HCT116 (cell line): ENCODE results near the gene PRMT1. TPM values are rescaled to one million over a fixed set of nuclear protein-coding genes. Genes with fewer than 3 reads are reported as not detected.

ENCODE experiments used
- ATAC-seq: fragments of 200-7000 bp; cut with Tn5 transposase; 2 replicates; pipeline ENCODE4 v1.9.1; 2020; ENCODE audit warnings: mild to moderate bottlenecking, moderate library complexity
- BruUV-seq: library from RNA; stranded (reverse); fragments of 400-500 nt; replicated peaks from 2 replicates; lab custom pipeline; 2021; lab: Mats Ljungman, UMichigan
- CTCF ChIA-PET: fragments of 300-600 bp; sonication (Branson Sonifier 250); formaldehyde crosslinking; loops from one replicate; lab custom pipeline; 2021; ENCODE audit warnings: antibody characterized with exemption; lab: Charles Lee
- POLR2A ChIA-PET: fragments of 300-600, 350-600 bp; sonication (Branson Sonifier 250); formaldehyde crosslinking; loops from one replicate; lab custom pipeline; 2021; ENCODE audit warnings: antibody characterized with exemption; lab: Charles Lee
- RAD21 ChIA-PET, 2 experiments: fragments of 300-600 bp; sonication (Branson Sonifier 250); formaldehyde crosslinking; loops; one replicate each; lab custom pipeline; 2023; ENCODE audit warnings: low total read pairs in 2 of 2; ENCODE audit not compliant: uncharacterized antibody in 2 of 2, unreplicated experiment in 2 of 2, low non-redundant PET in 1 of 2; lab: Charles Lee
- DNase-seq: peaks from one replicate; pipeline ENCODE4 v3.0.0-alpha.2; 2010; ENCODE audit warnings: low read depth, low spot score
- H2AFZ ChIP-seq: fragments of 200-600 bp; shearing (Covaris generic), sonication (generic); 2 replicates; pipeline ENCODE4 v1.6.1; 2017; ENCODE audit warnings: low read depth, mixed run types, mixed read lengths, antibody characterized with exemption, low read length; ENCODE audit not compliant: poor library complexity, severe bottlenecking
- H3K27ac ChIP-seq: 2 replicates; pipeline ENCODE4 v1.5.1; 2012; ENCODE audit warnings: low read depth, low read length
- H3K27me3 ChIP-seq: fragments of 200-600 bp; sonication (generic); 2 replicates; pipeline ENCODE4 v1.6.1; 2016; ENCODE audit warnings: mixed run types, low read length, mixed read lengths; ENCODE audit not compliant: insufficient read depth
- H3K36me3 ChIP-seq, 2 experiments: fragments of 200-500 bp in 1 of 2; fragments of 200-600 bp in 1 of 2; sonication (Bioruptor generic) in 1 of 2; sonication (generic) in 1 of 2; 2 replicates each; pipeline versions ENCODE4 v1.5.1 to v1.6.1; 2014 to 2016; ENCODE audit warnings: low read length in 2 of 2, inconsistent platforms in 1 of 2, mixed read lengths in 1 of 2, mixed run types in 1 of 2; ENCODE audit not compliant: insufficient read depth in 2 of 2, control insufficient read depth in 1 of 2
- H3K4me1 ChIP-seq, 2 experiments: fragments of 200-600 bp in 1 of 2; sonication (generic) in 1 of 2; 2 replicates each; pipeline versions ENCODE4 v1.5.1 to v1.6.1; 2012 to 2017; ENCODE audit warnings: low read length in 2 of 2, inconsistent platforms in 1 of 2, mild to moderate bottlenecking in 1 of 2, mixed read lengths in 1 of 2, mixed run types in 1 of 2, moderate library complexity in 1 of 2; ENCODE audit not compliant: insufficient read depth in 2 of 2, control insufficient read depth in 1 of 2
- H3K4me2 ChIP-seq: fragments of 200-600 bp; sonication (generic); 2 replicates; pipeline ENCODE4 v1.6.1; 2017; ENCODE audit warnings: mixed run types, low read length, mixed read lengths
- H3K4me3 ChIP-seq, 2 experiments: fragments of 200-600 bp in 1 of 2; sonication (generic) in 1 of 2; replicated peaks in 1 of 2; 2 replicates each; pipeline ENCODE4 v1.5.1; 2011 to 2016; ENCODE audit warnings: low read length in 2 of 2, control low read depth in 1 of 2, low read depth in 1 of 2, mild to moderate bottlenecking in 1 of 2, mixed read lengths in 1 of 2, mixed run types in 1 of 2
- H3K79me2 ChIP-seq: fragments of 200-600 bp; sonication (generic); 2 replicates; pipeline ENCODE4 v1.6.1; 2017; ENCODE audit warnings: mild to moderate bottlenecking, mixed run types, low read length, moderate library complexity, mixed read lengths; ENCODE audit not compliant: insufficient read depth
- H3K9ac ChIP-seq: fragments of 200-600 bp; sonication (generic); 2 replicates; pipeline ENCODE4 v1.6.1; 2016; ENCODE audit warnings: low read length, mixed read lengths
- H3K9me2 ChIP-seq: fragments of 200-600 bp; sonication (generic), shearing (Covaris generic); 2 replicates; pipeline ENCODE4 v1.6.1; 2017; ENCODE audit warnings: mixed run types, mild to moderate bottlenecking, moderate library complexity; ENCODE audit not compliant: insufficient read depth
- H3K9me3 ChIP-seq, 2 experiments: fragments of 200-500 bp in 1 of 2; fragments of 200-600 bp in 1 of 2; sonication (Bioruptor generic) in 1 of 2; sonication (generic) in 1 of 2; 2 replicates each; pipeline ENCODE4 v1.6.1; 2014 to 2017; ENCODE audit warnings: low read length in 2 of 2, mixed read lengths in 2 of 2, inconsistent platforms in 1 of 2, low read depth in 1 of 2, mild to moderate bottlenecking in 1 of 2, mixed run types in 1 of 2, moderate library complexity in 1 of 2; ENCODE audit not compliant: control insufficient read depth in 1 of 2, insufficient read depth in 1 of 2
- H4K20me1 ChIP-seq: fragments of 200-600 bp; sonication (generic), shearing (Covaris generic); 2 replicates; pipeline ENCODE4 v1.6.1; 2017; ENCODE audit warnings: mixed run types, mild to moderate bottlenecking, moderate library complexity; ENCODE audit not compliant: insufficient read depth
- CBX3 ChIP-seq: IDR thresholded peaks from 2 replicates; pipeline ENCODE4 v1.6.1; 2012; ENCODE audit warnings: low read depth
- EZH2 ChIP-seq: fragments of 200-600 bp; sonication (generic); IDR thresholded peaks from 2 replicates; pipeline ENCODE4 v1.6.1; 2017; ENCODE audit warnings: antibody characterized with exemption, mixed run types
- FOSL1 ChIP-seq: IDR thresholded peaks from 2 replicates; pipeline ENCODE4 v1.6.1; 2012; ENCODE audit warnings: low read depth
- POLR2A ChIP-seq: IDR thresholded peaks from 2 replicates; pipeline ENCODE4 v1.7.0; 2011; ENCODE audit warnings: borderline replicate concordance; ENCODE audit not compliant: insufficient read depth, insufficient read length; ENCODE audit errors: extremely low read depth
- POLR2AphosphoS5 ChIP-seq: IDR thresholded peaks from 2 replicates; pipeline ENCODE4 v1.6.1; 2011; ENCODE audit warnings: mild to moderate bottlenecking, low read depth, low read length, moderate library complexity
- RAD21 ChIP-seq: IDR thresholded peaks from 2 replicates; pipeline ENCODE4 v1.6.1; 2012; ENCODE audit warnings: low read depth, mild to moderate bottlenecking
- REST ChIP-seq: IDR thresholded peaks from 2 replicates; pipeline ENCODE4 v1.6.1; 2012; ENCODE audit warnings: low read depth
- SIN3A ChIP-seq: IDR thresholded peaks from 2 replicates; pipeline ENCODE4 v1.6.1; 2012; ENCODE audit warnings: low read depth
- SRF ChIP-seq: IDR thresholded peaks from 2 replicates; pipeline ENCODE4 v1.6.1; 2012; ENCODE audit warnings: low read depth
- ZNF274 ChIP-seq: fragments of 200-500 bp; sonication (Bioruptor generic); IDR thresholded peaks from 2 replicates; pipeline ENCODE4 v1.6.1; 2014; ENCODE audit warnings: mild to moderate bottlenecking, low read depth, low read length, inconsistent platforms
- intact Hi-C: fragments of 100-400 bp; cut with micrococcal nuclease; formaldehyde crosslinking; loops from 2 replicates; pipeline ENCODE4 v1.10.0; 2022
- total RNA-seq: library from RNA; stranded (reverse); gene quantifications from one replicate; pipeline ENCODE4 v1.2.1, GENCODE V29; 2021; ENCODE audit not compliant: unreplicated experiment
- TF ChIP-seq, protein P1 (sequence below): IDR thresholded peaks from 2 replicates; pipeline ENCODE4 v1.6.1; 2012

PRMT1 gene
- total RNA-seq, 1 experiment from 2014 or later, result 428 TPM

GRCh38 chr19:49658566-49659442 is 18.3 kb upstream of the PRMT1 start:
- Histone ChIP-seq H3K9ac (no peak overlapping the region), H2AFZ (no peak overlapping the region), H3K4me2 (no peak overlapping the region), H3K36me3 (peaks cover 21 to 69% of the 10 kb centered on the region in 2 experiments; a peak in 3 of 4 replicates), H3K27ac (no peak overlapping the region), H4K20me1 (no peaks in the 10 kb centered on the region), H3K4me1 (peaks cover 0 to 7% of the 10 kb centered on the region in 2 experiments; a peak in 3 of 4 replicates), H3K27me3 (no peaks in the 10 kb centered on the region), H3K4me3 (no peak overlapping the region), H3K9me2 (no peaks in the 10 kb centered on the region), H3K9me3 (no peaks in the 10 kb centered on the region), H3K79me2 (peaks cover 13% of the 10 kb centered on the region; the same call in 1 of the 2 replicates)
- DNase-seq (no peak), ATAC-seq (no peak)
- no TSS peak for BruUV-seq
- intact Hi-C loops, result no loop called here
- ChIA-PET RAD21 (no interaction called here), POLR2A (interaction anchor here (0.9 to 2.8 kb wide), 2 partner anchors 9 to 19 kb away, joined by 3 to 8 read pairs; partner anchors contain the start of gene RRAS), CTCF (no interaction called here)
- TF ChIP-seq FOSL1 (no peak), CBX3 (no peak), SIN3A (no peak), RAD21 (no peak), POLR2A (no peak), REST (no peak), SRF (no peak), EZH2 (no peak), ZNF274 (no peak), POLR2AphosphoS5 (no peak)
- TF ChIP-seq, protein P1, sequence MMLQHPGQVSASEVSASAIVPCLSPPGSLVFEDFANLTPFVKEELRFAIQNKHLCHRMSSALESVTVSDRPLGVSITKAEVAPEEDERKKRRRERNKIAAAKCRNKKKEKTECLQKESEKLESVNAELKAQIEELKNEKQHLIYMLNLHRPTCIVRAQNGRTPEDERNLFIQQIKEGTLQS, result no peak
